Caco-2 (cell line): ENCODE results near the gene CNTRL. TPM values are rescaled to one million over a fixed set of nuclear protein-coding genes. Genes with fewer than 3 reads are reported as not detected.

Experiments
- BruUV-seq: library from RNA; stranded (reverse); fragments of 400-500 nt; replicated peaks from 2 replicates; lab custom pipeline; 2021; lab: Mats Ljungman, UMichigan
- CTCF ChIA-PET: fragments of 300-600 bp; sonication (Branson Sonifier 250); formaldehyde crosslinking; loops from one replicate; lab custom pipeline; 2022; ENCODE audit warnings: antibody characterized with exemption; lab: Charles Lee
- POLR2A ChIA-PET: fragments of 300-600 bp; sonication (Branson Sonifier 250); formaldehyde crosslinking; loops from one replicate; lab custom pipeline; 2022; ENCODE audit warnings: antibody characterized with exemption; lab: Charles Lee
- DNase-seq, 2 experiments: peaks; one replicate each; pipeline versions ENCODE4 v3.0.0 to v3.0.0-alpha.2; 2020 to 2022
- H3K27me3 ChIP-seq: replicated peaks from 2 replicates; pipeline ENCODE4 v1.6.0; 2011; ENCODE audit warnings: low read length; ENCODE audit not compliant: control insufficient read depth, insufficient read depth
- H3K36me3 ChIP-seq: 2 replicates; pipeline ENCODE4 v1.5.1; 2011; ENCODE audit warnings: low read length; ENCODE audit not compliant: control insufficient read depth, insufficient read depth
- H3K4me1 ChIP-seq: fragments of 250-450 bp; sonication (Bioruptor Pico); 2 replicates; pipeline ENCODE4 v1.5.1; 2020; ENCODE audit warnings: mild to moderate bottlenecking
- H3K4me3 ChIP-seq: 2 replicates; pipeline ENCODE4 v1.5.1; 2011; ENCODE audit warnings: low read depth, mild to moderate bottlenecking, control low read depth, low read length
- H3K9me3 ChIP-seq: fragments of 250-450 bp; sonication (Bioruptor Pico); 2 replicates; pipeline ENCODE4 v1.5.1; 2020; ENCODE audit warnings: mild to moderate bottlenecking, moderate library complexity
- H3K27ac Mint-ChIP-seq: one replicate; pipeline ENCODE4 v1.8.0; 2022; ENCODE audit warnings: mixed read lengths; ENCODE audit not compliant: unreplicated experiment
- H3K27me3 Mint-ChIP-seq: one replicate; pipeline ENCODE4 v1.8.0; 2022; ENCODE audit warnings: mixed read lengths; ENCODE audit not compliant: insufficient read depth, unreplicated experiment
- H3K36me3 Mint-ChIP-seq: one replicate; pipeline ENCODE4 v1.8.0; 2022; ENCODE audit warnings: mild to moderate bottlenecking, mixed read lengths; ENCODE audit not compliant: insufficient read depth, unreplicated experiment
- H3K4me1 Mint-ChIP-seq: one replicate; pipeline ENCODE4 v1.8.0; 2022; ENCODE audit warnings: low read depth, mixed read lengths; ENCODE audit not compliant: unreplicated experiment
- H3K4me3 Mint-ChIP-seq: one replicate; pipeline ENCODE4 v1.8.0; 2022; ENCODE audit warnings: mild to moderate bottlenecking, moderate library complexity, mixed read lengths; ENCODE audit not compliant: unreplicated experiment
- H3K9me3 Mint-ChIP-seq: one replicate; pipeline ENCODE4 v1.8.0; 2022; ENCODE audit warnings: mixed read lengths; ENCODE audit not compliant: unreplicated experiment
- CTCF ChIP-seq, 2 experiments: fragments of 200-600 bp in 1 of 2; IDR thresholded peaks; 1 replicate in 1 of 2; 2 replicates in 1 of 2; pipeline versions ENCODE4 v1.5.1 to v1.8.0; 2011 to 2022; ENCODE audit warnings: antibody characterized with exemption in 1 of 2, control low read depth in 1 of 2, inconsistent platforms in 1 of 2, low read depth in 1 of 2, low read length in 1 of 2, mild to moderate bottlenecking in 1 of 2, moderate library complexity in 1 of 2; ENCODE audit not compliant: insufficient read depth in 1 of 2, severe bottlenecking in 1 of 2, unreplicated experiment in 1 of 2
- intact Hi-C: fragments of 100-400 bp; cut with micrococcal nuclease; formaldehyde crosslinking; loops from one replicate; pipeline ENCODE4 v1.10.0; 2022; ENCODE audit not compliant: unreplicated experiment
- total RNA-seq: library from RNA; stranded (reverse); gene quantifications from 2 replicates; pipeline ENCODE4 v1.2.3, GENCODE V29; 2022

Gene CNTRL
- total RNA-seq, 1 experiment from 2014 or later, result 12.0 TPM

DNA sequence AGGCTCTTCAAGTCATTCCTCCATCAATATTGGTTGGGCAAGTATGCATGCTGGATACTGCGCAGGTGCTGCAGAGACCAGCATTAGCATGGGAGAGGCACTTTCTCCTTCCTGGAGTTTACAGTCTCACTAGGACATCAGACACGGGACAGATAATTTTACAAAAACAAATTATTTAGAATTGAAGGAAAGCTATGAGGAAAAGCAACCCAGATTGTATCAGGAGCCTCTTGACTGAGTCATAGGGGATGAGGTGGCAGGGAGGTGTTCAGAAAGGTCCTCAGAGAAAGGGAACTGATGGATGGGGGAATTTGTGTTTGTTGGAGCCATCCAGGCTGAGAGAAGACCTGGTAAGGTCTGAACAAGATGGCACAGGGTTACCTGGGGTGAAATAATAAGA is 151.4 kb downstream of the CNTRL start:
- Histone ChIP-seq H3K9me3 (no peaks in the 10 kb centered on the region), H3K4me3 (no peak overlapping the region), H3K27me3 (no peaks in the 10 kb centered on the region), H3K4me1 (no peaks in the 10 kb centered on the region), H3K36me3 (no peaks in the 10 kb centered on the region)
- Mint-ChIP-seq H3K4me1 (peaks cover 6% of the 10 kb centered on the region), H3K27me3 (no peaks in the 10 kb centered on the region), H3K27ac (no peak overlapping the region), H3K9me3 (peaks cover 8% of the 10 kb centered on the region), H3K36me3 (no peaks in the 10 kb centered on the region), H3K4me3 (no peak overlapping the region)
- no peak for TF ChIP-seq CTCF (IDR thresholded peaks at IDR 0.05; ENCODE audit: insufficient read depth in 1 of 2, low read depth in 1 of 2, low read length in 1 of 2, severe bottlenecking in 1 of 2, unreplicated experiment in 1 of 2)
- no TSS peak for BruUV-seq
- intact Hi-C loops, result no loop called here
- DNase-seq, result no peak
- ChIA-PET POLR2A (no interaction called here), CTCF (no interaction called here)

Other genes starting within 250 kb of the CNTRL start
- 53.7 and 68.1 TPM in 2 replicates for gene PSMD5, start 232.0 kb upstream of the CNTRL start, total RNA-seq
- 75.9 and 76.3 TPM in 2 replicates for gene PHF19, start 197.8 kb upstream of the CNTRL start, total RNA-seq
- gene TRAF1, start 148.2 kb upstream of the CNTRL start, total RNA-seq, result 1.1 and 1.3 TPM in 2 replicates
- gene C5, start 24.7 kb upstream of the CNTRL start, total RNA-seq, result 10.8 and 14.9 TPM in 2 replicates
- gene RAB14, start 126.9 kb downstream of the CNTRL start, total RNA-seq, result 70.3 and 73.2 TPM in 2 replicates
- gene GSN, start 193.2 kb downstream of the CNTRL start, total RNA-seq, result 99.6 and 100 TPM in 2 replicates